GM19455 (cell line): Measurements from ENCODE around the gene NPDC1.

Experiments
- ATAC-seq: cut with Tn5 transposase; IDR thresholded peaks from one replicate; pipeline ENCODE4 v1.9.1; 2021; ENCODE audit not compliant: unreplicated experiment

The NPDC1 gene

DNA sequence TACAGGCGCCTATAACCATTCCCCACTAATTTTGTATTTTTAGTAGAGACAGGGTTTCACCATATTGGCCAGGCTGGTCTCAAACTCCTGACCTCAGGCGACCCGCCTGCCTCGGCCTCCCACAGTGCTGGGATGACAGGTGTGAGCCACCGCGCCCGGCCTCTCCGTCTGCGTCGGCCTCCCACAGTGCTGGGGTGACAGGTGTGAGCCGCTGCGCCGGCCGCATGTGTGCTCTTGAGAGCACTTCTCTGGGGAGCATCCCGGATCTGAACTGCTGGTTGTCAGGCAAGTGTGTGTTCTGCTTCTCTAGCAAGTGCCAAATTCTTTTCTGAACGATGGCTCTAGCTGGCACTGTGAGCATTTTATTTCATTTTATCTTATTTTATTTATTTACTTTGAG lies 11.6 kb upstream of the NPDC1 start:
- ATAC-seq: no peak

DNA sequence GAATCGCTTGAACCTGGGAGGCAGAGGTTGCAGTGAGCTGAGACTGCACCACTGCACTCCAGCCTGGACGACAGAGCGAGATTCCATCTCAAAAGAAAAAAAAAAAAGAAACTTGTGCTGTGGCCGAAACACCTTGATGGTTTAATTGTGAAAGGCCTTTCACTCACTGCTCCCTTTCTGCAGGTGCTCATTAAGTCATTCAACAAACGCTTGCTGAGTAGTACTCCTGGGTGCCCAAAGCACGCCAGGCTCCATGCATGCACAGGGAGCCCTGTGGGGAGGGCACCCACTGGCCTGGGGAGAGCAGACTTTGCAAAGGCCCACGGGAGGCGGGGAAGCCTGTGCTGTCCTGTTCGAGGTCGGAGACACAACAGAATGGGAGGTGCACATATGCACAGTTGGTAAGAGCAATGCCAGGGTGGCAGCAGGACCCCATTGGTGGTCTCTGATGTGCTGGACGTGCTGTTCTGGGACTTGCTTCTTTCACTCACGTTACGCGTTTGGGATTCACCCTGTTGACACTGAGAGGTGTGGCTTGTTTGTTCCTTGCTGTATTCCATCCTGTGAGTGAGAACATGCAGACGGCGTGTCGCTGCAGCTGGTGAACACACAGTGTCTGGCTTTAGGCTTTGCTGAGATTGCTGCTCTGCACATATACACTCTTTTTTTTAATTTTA lies 10.9 kb upstream of the NPDC1 start:
- no peak for ATAC-seq

GRCh38 chr9:137055385-137056364 lies 9.7 kb upstream of the NPDC1 start:
- no peak for ATAC-seq

GRCh38 chr9:137054932-137055384 lies 9.0 kb upstream of the NPDC1 start:
- ATAC-seq: no peak

GRCh38 chr9:137053944-137054931 lies 8.3 kb upstream of the NPDC1 start, which contains the start of gene ENTPD2:
TSS of gene ENTPD2 (minus strand) at chr9:137054061. CDS start at chr9:137053997, 64 bp downstream.
- ATAC-seq: no peak

GRCh38 chr9:137052998-137053943 lies 7.3 kb upstream of the NPDC1 start:
- no peak for ATAC-seq

DNA sequence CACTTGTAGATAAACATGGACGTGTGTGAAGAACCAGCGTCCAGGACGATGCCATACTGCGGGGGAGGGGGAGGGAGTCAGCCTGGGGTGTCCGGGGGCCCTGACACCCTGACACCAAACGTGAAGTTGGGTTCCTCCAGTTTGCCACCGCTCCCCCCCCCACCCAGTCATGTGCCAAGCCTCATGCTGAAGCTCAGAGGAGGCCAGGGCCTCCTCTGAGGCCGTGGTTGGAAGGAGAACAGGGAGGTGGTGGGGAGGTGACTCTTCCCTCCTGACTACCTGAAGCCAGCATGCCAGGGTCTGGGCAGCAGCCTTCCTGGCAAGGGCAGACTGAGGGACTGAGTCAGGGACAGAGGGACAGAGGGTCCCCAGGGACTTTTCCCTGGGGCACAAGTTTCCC lies 6.3 kb upstream of the NPDC1 start:
- ATAC-seq: no peak

GRCh38 chr9:137051145-137051724 lies 5.3 kb upstream of the NPDC1 start:
- no peak for ATAC-seq

DNA sequence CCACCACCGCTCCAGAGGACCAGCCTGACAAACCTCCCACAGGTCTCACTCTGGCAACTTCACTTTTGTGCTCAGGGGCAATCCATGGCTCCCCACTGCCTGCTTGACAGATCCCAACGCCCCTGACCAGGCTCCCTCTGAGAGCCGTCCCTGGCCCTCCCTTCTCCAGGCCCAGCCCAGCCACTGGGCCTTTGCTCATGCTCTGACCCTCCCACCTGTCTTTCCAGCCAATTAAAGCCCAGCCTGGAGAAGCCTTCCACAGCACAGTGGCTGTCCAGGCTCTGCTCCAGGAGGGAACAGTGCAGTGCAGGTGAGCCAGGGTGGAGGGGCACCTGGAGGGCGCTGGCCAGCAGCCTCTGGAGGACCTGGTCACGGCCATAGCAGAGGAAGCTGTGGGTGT lies 4.6 kb upstream of the NPDC1 start:
- ATAC-seq: no peak

- no peak for ATAC-seq
Measured at GRCh38 chr9:137049544-137050449, 3.8 kb upstream of the NPDC1 start.

DNA sequence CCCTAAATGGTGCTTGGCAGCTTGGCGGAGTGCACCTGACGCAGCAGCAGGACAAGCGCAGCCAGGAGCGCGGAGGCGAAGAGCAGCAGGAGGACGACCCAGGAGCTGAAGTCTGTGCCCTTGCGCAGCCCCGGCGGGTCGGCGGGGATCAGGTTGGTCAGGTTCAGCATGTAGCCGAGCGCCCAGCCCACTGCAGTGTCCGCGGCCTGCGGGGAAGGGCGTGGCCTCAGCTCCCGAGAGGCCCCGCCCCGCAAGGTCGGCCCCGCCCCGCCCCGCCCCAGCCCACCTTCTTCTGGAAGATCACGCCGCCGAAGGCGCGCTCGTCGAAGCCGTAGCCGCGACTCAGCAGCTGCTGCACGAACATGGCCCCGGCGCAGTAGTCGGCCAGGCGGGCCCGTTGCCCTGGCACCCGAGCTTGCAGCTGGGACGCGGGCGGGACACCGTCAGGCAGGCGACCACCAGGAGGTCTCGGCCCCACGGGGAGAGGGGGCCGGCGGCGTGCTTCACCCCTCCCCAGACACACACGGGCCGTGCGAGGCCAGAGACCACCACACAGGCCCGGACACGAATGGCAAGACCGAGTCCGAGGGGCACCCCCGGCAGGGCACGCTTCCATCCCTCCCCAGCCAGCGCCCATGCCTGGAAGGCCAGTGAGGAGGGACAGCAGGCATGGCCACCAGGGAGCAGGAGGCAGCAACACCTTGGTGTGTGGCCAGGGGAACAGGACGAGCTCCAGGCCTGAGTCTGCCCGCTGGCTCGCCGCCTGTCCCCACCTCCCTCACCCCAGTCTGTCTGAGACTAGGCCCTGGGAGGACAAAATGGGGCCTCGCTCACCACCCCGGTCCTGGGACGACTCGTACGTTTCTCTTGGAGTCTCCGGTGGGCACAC lies 2.9 kb upstream of the NPDC1 start:
- no peak for ATAC-seq

DNA sequence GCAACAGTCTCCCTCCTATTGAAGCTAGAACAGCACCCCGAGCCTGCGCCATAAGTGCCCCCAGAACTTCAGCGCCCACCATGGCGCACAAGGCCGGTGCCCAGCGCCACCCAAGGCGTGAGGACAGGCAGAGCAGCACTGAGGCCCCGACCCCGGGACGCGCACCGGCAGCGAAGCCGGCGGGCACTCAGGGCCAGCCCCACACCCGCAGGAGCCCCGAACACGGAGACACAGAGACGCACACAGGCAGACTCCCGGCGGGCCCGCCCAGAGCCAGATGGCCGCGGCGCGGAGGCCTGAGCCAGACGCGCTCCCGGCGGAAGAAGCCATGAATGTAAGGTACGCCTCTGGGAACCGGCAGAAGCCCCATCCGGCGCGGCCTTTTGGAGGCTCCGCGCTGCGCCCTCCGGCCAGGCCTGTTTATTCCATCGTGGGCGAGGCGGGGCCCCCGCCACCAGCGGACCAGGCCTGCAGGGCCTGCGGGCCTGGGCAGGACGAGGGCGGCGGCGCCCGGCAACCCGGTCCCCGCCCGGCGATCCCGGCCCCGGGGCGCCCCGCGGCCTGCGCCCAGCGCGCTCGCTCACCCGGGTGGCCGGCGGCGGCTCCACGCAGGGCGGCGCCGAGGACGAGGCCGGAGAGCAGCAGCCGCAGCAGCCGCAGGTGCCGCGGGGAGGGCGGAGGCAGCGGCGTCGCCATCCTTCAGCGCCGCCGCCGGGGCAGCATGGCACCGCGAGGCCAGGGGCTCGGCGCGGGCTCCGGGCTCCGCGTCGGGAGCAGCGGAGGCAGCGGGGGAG lies 486 bp downstream of the NPDC1 start:
- ATAC-seq: no peak

GRCh38 chr9:137044502-137045177 lies 1.3 kb downstream of the NPDC1 start:
- no peak for ATAC-seq

DNA sequence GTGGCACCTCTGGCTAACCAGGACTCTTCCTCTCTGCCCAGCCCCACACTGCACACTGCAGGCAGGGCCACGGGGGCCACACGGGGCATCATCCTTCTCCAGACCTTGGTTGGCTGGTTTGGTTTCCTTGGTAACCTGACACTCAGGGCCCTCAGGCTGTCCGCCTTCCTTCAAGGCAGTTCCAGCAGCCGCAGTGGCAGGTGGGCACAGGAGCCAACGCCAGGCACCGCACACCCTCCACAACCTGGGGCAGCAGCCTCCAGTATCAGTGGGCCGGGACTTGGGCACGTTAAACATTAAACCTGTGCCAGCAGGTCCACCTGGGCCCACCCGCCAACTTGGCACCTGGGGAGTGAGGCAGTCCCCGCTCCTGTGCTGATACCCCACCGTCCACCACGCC lies 1.9 kb downstream of the NPDC1 start:
- ATAC-seq: no peak

GRCh38 chr9:137042751-137043727 lies 2.9 kb downstream of the NPDC1 start:
- no peak for ATAC-seq
